K562 (cell line): Measurements from ENCODE around the gene BCAS3. TPM values are rescaled to one million over a fixed set of nuclear protein-coding genes. Genes with fewer than 3 reads are reported as not detected.

ENCODE experiments used
- CBX1 ChIP-seq: sonication (generic); IDR thresholded peaks from 2 replicates; pipeline ENCODE4 v1.6.1; 2016; ENCODE audit warnings: antibody characterized with exemption, low read depth, mild to moderate bottlenecking
- CCNT2 ChIP-seq: IDR thresholded peaks from 2 replicates; pipeline ENCODE4 v1.6.1; 2011; ENCODE audit warnings: borderline replicate concordance, low read depth, mild to moderate bottlenecking, moderate library complexity, mixed read lengths, low read length; ENCODE audit not compliant: insufficient read length; ENCODE audit errors: extremely low read depth
- CSDE1 ChIP-seq, 2 experiments: fragments of 450-650 bp; IDR thresholded peaks; 2 replicates each; pipeline ENCODE4 v1.6.1; 2016; ENCODE audit warnings: mild to moderate bottlenecking in 1 of 2
- HNRNPH1 ChIP-seq: fragments of 200-400 bp; formaldehyde crosslinking; optimal IDR thresholded peaks from 2 replicates; pipeline ENCODE3; 2017; ENCODE audit warnings: low read depth, mild to moderate bottlenecking, low read length, moderate library complexity
- KAT2B ChIP-seq: IDR thresholded peaks from one replicate; pipeline ENCODE4 v1.6.1; 2012; ENCODE audit warnings: low read depth, mild to moderate bottlenecking, control low read depth, inconsistent platforms, low read length, moderate library complexity
- MEF2A ChIP-seq: IDR thresholded peaks from 2 replicates; pipeline ENCODE4 v1.6.1; 2011; ENCODE audit warnings: low read depth, mild to moderate bottlenecking, low read length, moderate library complexity; ENCODE audit not compliant: control insufficient read depth
- MYBL2 ChIP-seq, 2 experiments: fragments of 450-650 bp in 1 of 2; sonication (generic) in 1 of 2; formaldehyde crosslinking in 1 of 2; IDR thresholded peaks; 2 replicates each; pipeline versions ENCODE4 v1.6.1 to v1.8.1; 2017 to 2022; ENCODE audit warnings: borderline replicate concordance in 1 of 2, inconsistent platforms in 1 of 2, low read depth in 1 of 2, mild to moderate bottlenecking in 1 of 2, missing genetic modification reagents in 1 of 2, moderate library complexity in 1 of 2
- SMAD1 ChIP-seq: fragments of 150-350 bp; IDR thresholded peaks from 2 replicates; pipeline ENCODE4 v1.6.1; 2014; ENCODE audit warnings: low read length, low read depth; ENCODE audit not compliant: partially characterized antibody
- TBP ChIP-seq: optimal IDR thresholded peaks from 2 replicates; pipeline ENCODE3; 2011; ENCODE audit warnings: low read depth, low read length, improper control_type of control experiment
- ZKSCAN8 ChIP-seq: fragments of 200-800 bp; sonication (Bioruptor generic); IDR thresholded peaks from 2 replicates; pipeline ENCODE4 v1.6.1; 2016; ENCODE audit warnings: missing genetic modification characterization, missing compliant biosample characterization
- ZNF175 ChIP-seq: fragments of 200-800 bp; sonication (Bioruptor generic); IDR thresholded peaks from 2 replicates; pipeline ENCODE4 v1.6.1; 2016; ENCODE audit warnings: low read depth, mild to moderate bottlenecking, missing genetic modification characterization, missing compliant biosample characterization
- ZNF224 ChIP-seq: sonication (generic); formaldehyde crosslinking; IDR thresholded peaks from 2 replicates; pipeline ENCODE4 v1.8.0; 2022; ENCODE audit warnings: mild to moderate bottlenecking, missing genetic modification reagents
- ZNF274 ChIP-seq: IDR thresholded peaks from 2 replicates; pipeline ENCODE4 v1.6.1; 2011; ENCODE audit warnings: low read depth, mild to moderate bottlenecking, low read length, moderate library complexity, borderline replicate concordance
- ZNF3 ChIP-seq: fragments of 250-450 bp; sonication (Bioruptor Pico); IDR thresholded peaks from 2 replicates; pipeline ENCODE4 v1.5.0; 2021; ENCODE audit warnings: mild to moderate bottlenecking, moderate library complexity
- ZNF316 ChIP-seq: fragments of 450-650 bp; IDR thresholded peaks from 2 replicates; pipeline ENCODE4 v1.6.1; 2016
- ZNF584 ChIP-seq: fragments of 200-800 bp; sonication (Bioruptor generic); IDR thresholded peaks from 2 replicates; pipeline ENCODE4 v1.6.1; 2016; ENCODE audit warnings: low read depth, mild to moderate bottlenecking, missing genetic modification characterization, missing compliant biosample characterization
- polyA plus RNA-seq, 8 experiments: library from polyadenylated mRNA; depleted of rRNA in 4 of 8; stranded (reverse) in 5 of 8; unstranded in 3 of 8; fragments of >200 nt; fragmentation: Nextera tagmentation in 2 of 8; fragmentation: Illumina TruSeq in 1 of 8; extraction: Ambion mirVana in 2 of 8; extraction: Trizol in 1 of 8; gene quantifications; 2 replicates each; pipeline versions ENCODE4 v1.2.1 to v1.2.3, GENCODE V29; 2011 to 2014; ENCODE audit warnings: inconsistent platforms in 1 of 8, missing spikeins in 1 of 8
- total RNA-seq, 7 experiments: library from RNA; depleted of rRNA in 6 of 7; stranded (reverse); fragments of >200 nt in 6 of 7; fragmentation: Illumina TruSeq in 2 of 7; extraction: Trizol in 2 of 7; gene quantifications; 2 replicates each; pipeline versions ENCODE4 v1.2.1 to v1.2.3, GENCODE V29; 2011 to 2021; ENCODE audit warnings: low replicate concordance in 1 of 7
- TF ChIP-seq, protein P1 (sequence below): fragments of 450-650 bp; IDR thresholded peaks from 2 replicates; pipeline ENCODE4 v1.6.1; 2016; ENCODE audit warnings: antibody characterized with exemption
- TF ChIP-seq, protein P2 (sequence below), 2 experiments: fragments of 450-650 bp in 1 of 2; sonication (generic) in 1 of 2; formaldehyde crosslinking; conservative IDR thresholded peaks; 2 replicates each; pipeline versions ENCODE4 v1.4.0 to v1.8.1; 2020 to 2022; ENCODE audit warnings: mild to moderate bottlenecking in 1 of 2, missing genetic modification reagents in 1 of 2
- TF ChIP-seq, protein P3 (sequence below): sonication (generic); formaldehyde crosslinking; IDR thresholded peaks from 2 replicates; pipeline ENCODE4 v1.8.0; 2022; ENCODE audit warnings: missing genetic modification reagents, mild to moderate bottlenecking, moderate library complexity, borderline replicate concordance
- TF ChIP-seq, protein P4 (sequence below): fragments of 450-650 bp; IDR thresholded peaks from 2 replicates; pipeline ENCODE4 v1.6.1; 2016; ENCODE audit warnings: mild to moderate bottlenecking

BCAS3 gene
- total and polyA plus RNA-seq, 9 of the 15 experiments (the other 6 are each of a cell fraction or from before 2014, with no cell fraction given) = 1.9 to 5.5 (median 3.5) TPM

DNA sequence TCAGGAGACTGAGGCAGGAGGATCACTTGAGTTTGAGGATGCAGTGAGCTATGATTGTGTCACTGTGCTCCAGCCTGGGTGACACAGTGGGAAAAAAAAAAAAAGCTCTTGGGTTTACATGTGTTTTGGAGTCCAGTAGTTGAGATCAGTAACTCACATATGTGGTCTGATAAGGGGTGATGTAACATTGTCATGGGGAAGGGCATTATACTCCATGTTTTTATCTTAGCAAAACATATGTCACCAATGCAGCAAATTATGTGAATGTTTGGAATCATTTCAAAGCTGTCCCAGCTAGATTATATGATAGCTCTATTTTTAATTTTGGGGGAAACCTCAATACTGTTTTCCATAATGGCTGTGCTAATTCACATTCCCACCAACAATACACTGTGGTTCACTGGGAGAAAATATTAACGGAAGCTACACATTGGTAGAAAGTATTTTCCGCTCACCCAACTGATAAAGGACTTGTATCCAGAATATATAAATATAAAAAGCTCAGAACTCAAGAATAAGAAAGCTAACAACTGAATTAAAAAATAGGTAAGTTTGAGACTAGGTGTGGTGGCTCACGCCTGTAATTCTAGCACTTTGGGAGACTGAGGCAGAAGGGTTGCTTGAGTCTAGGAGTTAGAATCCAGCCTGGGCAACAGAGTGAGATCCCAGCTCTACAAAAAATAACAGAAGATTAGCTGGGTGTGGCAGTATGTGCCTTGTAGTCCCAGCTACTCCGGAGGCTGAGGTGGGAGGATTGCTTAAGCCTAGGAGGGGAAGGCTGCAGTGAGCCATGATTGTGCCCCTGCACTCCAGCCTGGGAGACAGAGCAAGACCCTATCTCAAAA, 497.9 kb downstream of the BCAS3 start (continued):
- TF ChIP-seq ZKSCAN8 (CRISPR knock-in tag) (peak; percentile 80; the same call in 1 of the 2 replicates), HNRNPH1 (no peak), MYBL2 (IDR thresholded peaks at IDR 0.05; ENCODE audit: low read depth) (no peak), MYBL2 (CRISPR knock-in tag; IDR thresholded peaks at IDR 0.05; ENCODE audit: borderline replicate concordance) (no peak), CBX1 (no peak), ZNF3 (CRISPR knock-in tag) (no peak), ZNF316 (no peak), KAT2B (no peak), ZNF274 (no peak), SMAD1 (peak; percentile 43), CCNT2 (peak; percentile 66), TBP (no peak), MEF2A (peak; percentile 74), ZNF175 (CRISPR knock-in tag) (peak; percentile 89), CSDE1 (IDR thresholded peaks at IDR 0.05) (no peak), ZNF584 (CRISPR knock-in tag) (peak; percentile 95), ZNF224 (CRISPR knock-in tag) (no peak)
- TF ChIP-seq, protein P1, sequence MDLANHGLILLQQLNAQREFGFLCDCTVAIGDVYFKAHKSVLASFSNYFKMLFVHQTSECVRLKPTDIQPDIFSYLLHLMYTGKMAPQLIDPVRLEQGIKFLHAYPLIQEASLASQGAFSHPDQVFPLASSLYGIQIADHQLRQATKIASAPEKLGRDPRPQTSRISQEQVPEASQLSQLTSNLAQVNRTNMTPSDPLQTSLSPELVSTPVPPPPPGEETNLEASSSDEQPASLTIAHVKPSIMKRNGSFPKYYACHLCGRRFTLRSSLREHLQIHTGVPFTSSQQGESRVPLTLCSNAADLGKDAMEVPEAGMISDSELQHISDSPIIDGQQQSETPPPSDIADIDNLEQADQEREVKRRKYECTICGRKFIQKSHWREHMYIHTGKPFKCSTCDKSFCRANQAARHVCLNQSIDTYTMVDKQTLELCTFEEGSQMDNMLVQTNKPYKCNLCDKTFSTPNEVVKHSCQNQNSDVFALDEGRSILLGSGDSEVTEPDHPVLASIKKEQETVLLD = no peak
- TF ChIP-seq, protein P2, sequence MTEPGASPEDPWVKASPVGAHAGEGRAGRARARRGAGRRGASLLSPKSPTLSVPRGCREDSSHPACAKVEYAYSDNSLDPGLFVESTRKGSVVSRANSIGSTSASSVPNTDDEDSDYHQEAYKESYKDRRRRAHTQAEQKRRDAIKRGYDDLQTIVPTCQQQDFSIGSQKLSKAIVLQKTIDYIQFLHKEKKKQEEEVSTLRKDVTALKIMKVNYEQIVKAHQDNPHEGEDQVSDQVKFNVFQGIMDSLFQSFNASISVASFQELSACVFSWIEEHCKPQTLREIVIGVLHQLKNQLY (CRISPR knock-in tag; conservative IDR thresholded peaks at IDR 0.05) = no peak
- TF ChIP-seq, protein P3, sequence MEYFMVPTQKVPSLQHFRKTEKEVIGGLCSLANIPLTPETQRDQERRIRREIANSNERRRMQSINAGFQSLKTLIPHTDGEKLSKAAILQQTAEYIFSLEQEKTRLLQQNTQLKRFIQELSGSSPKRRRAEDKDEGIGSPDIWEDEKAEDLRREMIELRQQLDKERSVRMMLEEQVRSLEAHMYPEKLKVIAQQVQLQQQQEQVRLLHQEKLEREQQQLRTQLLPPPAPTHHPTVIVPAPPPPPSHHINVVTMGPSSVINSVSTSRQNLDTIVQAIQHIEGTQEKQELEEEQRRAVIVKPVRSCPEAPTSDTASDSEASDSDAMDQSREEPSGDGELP (CRISPR knock-in tag) = no peak; the same call in none of the 2 replicates
- TF ChIP-seq, protein P4, sequence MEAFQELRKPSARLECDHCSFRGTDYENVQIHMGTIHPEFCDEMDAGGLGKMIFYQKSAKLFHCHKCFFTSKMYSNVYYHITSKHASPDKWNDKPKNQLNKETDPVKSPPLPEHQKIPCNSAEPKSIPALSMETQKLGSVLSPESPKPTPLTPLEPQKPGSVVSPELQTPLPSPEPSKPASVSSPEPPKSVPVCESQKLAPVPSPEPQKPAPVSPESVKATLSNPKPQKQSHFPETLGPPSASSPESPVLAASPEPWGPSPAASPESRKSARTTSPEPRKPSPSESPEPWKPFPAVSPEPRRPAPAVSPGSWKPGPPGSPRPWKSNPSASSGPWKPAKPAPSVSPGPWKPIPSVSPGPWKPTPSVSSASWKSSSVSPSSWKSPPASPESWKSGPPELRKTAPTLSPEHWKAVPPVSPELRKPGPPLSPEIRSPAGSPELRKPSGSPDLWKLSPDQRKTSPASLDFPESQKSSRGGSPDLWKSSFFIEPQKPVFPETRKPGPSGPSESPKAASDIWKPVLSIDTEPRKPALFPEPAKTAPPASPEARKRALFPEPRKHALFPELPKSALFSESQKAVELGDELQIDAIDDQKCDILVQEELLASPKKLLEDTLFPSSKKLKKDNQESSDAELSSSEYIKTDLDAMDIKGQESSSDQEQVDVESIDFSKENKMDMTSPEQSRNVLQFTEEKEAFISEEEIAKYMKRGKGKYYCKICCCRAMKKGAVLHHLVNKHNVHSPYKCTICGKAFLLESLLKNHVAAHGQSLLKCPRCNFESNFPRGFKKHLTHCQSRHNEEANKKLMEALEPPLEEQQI = no peak
